Measurements from ENCODE around the gene CDT1. TPM values are rescaled to one million over a fixed set of nuclear protein-coding genes. Genes with fewer than 3 reads are reported as not detected.

CDT1 gene
- total and polyA plus RNA-seq, 8 donors, result 1.5 to 147 (median 5.7) TPM

DNA sequence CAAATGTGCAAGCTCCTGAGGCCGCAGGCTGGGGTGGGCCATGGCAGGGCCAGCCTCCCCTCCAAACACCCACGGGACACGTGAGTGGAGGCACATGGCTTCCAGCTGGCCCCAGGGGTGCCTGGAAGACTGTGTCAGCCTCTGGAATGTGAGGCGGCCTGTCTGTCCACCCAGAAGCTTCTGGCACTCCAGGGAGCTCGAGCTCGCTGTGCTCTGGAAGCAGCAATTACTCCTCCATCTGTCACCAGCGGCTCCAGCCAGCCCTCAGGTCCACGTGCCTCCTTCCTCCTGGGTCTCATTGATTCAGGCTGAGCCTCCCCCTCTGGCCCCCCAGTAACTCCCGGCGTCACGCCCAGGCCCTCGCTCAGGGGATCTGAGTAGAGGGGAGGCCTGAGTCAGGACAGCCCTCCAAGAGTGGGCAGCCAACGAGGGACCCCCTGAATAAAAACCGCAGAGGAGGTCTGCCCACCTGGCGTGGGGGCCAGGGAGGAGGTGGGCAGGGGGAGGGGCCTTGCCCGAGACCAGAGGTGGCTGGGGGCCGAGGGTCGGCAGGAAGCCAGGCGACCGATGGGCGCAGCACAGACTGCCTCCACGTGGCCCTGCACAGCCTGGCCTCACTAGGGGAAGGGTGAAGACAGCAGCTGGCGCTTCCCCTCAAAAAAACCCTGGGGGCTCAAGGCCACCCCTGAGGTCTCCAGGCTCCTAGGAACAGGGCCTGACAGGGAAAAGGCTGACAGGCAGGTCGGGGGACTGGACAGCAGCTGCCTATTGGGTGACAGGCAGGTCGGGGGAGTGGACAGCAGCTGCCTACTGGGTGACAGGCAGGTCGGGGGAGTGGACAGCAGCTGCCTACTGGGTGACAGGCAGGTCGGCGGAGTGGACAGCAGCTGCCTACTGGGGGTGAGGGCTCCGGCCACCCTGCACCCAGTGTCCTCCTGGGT is 30.4 kb upstream of the CDT1 start:
- Histone ChIP-seq H3K4me1 (peaks cover 60 to 98% (median 80%) of the 10 kb centered on the region in 4 donors), H3K9me3 (no peaks in the 10 kb centered on the region), H3K4me3 (no peak overlapping the region), H3K27me3 (no peaks in the 10 kb centered on the region), H3K27ac (peak overlapping the region in 4 of 5 donors; percentile 61 to 96 (median 74)), H3K36me3 (peaks cover 0 to 7% (median 2%) of the 10 kb centered on the region in 4 donors)
- intact Hi-C loops (cut with DNase I; ENCODE audit: low total_unique reads), result no loop called here
- peak in 1 of 2 donors; percentile 87 for DNase-seq
- 43 to 66% (median 53%) methylated on average over 20 to 29 of the region's 29 CpGs for WGBS, 5 donors
- no peak for TF ChIP-seq POLR2A (IDR thresholded peaks at IDR 0.05)
- peak; percentile 29 to 80 (median 75) for TF ChIP-seq POLR2AphosphoS5 (IDR thresholded peaks at IDR 0.05)

DNA sequence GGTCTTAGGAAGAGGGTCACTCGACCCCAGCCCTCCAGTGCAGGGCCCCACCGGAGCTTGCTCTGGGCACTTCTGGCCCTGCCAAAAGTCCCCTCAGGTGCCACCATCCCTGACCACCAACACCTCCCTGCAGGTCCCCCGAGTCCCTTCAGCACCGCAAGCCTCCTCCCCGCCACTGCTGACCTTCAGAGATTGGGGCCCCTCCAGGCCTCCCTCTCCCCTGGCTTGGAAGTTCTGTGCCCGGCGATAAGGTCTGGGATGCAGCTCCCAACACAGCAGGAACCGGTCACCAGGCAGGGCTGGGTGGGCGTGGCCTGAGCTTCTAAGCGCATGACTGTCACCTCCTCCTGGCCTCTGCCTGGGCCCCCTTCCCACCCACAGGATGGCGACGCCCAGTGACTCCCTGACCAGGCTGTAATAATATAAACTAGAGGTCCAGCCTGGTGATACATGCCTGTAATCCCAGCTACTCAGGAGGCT is 29.7 kb upstream of the CDT1 start:
- Histone ChIP-seq H3K27ac (peak overlapping the region in 4 of 5 donors; percentile 61 to 96 (median 74)), H3K4me1 (peaks cover 53 to 96% (median 77%) of the 10 kb centered on the region in 4 donors), H3K27me3 (no peaks in the 10 kb centered on the region), H3K9me3 (no peaks in the 10 kb centered on the region), H3K4me3 (no peak overlapping the region), H3K36me3 (peaks cover 0 to 7% (median 2%) of the 10 kb centered on the region in 4 donors)
- intact Hi-C loops (cut with DNase I; ENCODE audit: low total_unique reads), result no loop called here
- peak; percentile 46 to 89 for DNase-seq
- TF ChIP-seq, protein P1, sequence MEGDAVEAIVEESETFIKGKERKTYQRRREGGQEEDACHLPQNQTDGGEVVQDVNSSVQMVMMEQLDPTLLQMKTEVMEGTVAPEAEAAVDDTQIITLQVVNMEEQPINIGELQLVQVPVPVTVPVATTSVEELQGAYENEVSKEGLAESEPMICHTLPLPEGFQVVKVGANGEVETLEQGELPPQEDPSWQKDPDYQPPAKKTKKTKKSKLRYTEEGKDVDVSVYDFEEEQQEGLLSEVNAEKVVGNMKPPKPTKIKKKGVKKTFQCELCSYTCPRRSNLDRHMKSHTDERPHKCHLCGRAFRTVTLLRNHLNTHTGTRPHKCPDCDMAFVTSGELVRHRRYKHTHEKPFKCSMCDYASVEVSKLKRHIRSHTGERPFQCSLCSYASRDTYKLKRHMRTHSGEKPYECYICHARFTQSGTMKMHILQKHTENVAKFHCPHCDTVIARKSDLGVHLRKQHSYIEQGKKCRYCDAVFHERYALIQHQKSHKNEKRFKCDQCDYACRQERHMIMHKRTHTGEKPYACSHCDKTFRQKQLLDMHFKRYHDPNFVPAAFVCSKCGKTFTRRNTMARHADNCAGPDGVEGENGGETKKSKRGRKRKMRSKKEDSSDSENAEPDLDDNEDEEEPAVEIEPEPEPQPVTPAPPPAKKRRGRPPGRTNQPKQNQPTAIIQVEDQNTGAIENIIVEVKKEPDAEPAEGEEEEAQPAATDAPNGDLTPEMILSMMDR (IDR thresholded peaks at IDR 0.05), result no peak
- TF ChIP-seq POLR2A (IDR thresholded peaks at IDR 0.05) (no peak), EP300 (IDR thresholded peaks at IDR 0.05) (no peak), POLR2AphosphoS5 (IDR thresholded peaks at IDR 0.05) (peak in 1 of 3 donors; percentile 47)
- WGBS, 5 donors, result 29 to 61% (median 38%) methylated on average over 8 to 12 of the region's 12 CpGs

DNA sequence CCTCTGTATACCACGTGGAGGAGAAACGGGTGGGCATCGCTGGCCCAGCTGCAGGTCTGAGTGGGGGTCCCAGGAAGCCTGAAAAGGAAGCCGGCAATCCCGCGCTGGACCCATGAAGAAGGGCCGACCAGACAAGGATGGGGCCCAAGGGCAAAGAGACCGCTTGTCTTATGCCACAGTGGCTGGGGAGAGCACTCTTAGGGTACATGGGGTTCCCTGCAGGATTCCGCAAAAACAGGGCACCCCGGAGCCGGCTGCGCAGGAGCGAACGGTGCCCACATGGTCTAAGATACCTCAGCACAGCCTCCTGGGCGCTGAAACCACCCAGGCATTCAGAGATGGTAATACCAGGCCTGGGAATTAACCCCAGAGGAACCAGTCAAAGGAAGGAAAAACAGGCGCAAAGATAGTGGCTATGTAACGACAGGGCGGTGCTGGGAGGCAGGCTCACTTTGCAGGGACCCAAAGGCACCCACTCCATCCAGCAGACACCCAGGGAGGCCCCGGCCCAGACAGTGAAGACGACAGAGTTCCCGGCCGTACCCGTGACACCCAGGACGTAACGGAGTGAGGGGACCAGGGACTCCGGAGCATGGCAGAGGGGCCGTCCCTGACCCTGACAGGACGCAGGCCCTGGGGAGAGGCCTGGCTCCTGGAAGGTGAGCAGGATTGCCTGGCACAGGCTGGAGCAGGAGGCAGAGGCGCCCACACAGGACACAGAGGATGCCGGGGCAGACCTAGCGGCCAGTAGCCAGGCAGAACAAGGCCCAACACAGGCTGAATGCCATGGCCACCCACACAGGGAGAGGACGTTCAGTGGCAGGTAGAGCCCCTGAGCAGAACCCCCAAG is 28.8 kb upstream of the CDT1 start:
- DNase-seq, result no peak
- Histone ChIP-seq H3K27me3 (no peaks in the 10 kb centered on the region), H3K27ac (peak overlapping the region in 3 of 5 donors; percentile 37 to 96 (median 77)), H3K4me3 (no peak overlapping the region), H3K4me1 (peaks cover 52 to 96% (median 77%) of the 10 kb centered on the region in 4 donors), H3K9me3 (no peaks in the 10 kb centered on the region), H3K36me3 (peaks cover 0 to 7% (median 2%) of the 10 kb centered on the region in 4 donors)
- intact Hi-C loops (cut with DNase I; ENCODE audit: low total_unique reads), result no loop called here
- TF ChIP-seq EP300 (IDR thresholded peaks at IDR 0.05), result no peak
- no peak for TF ChIP-seq POLR2A (IDR thresholded peaks at IDR 0.05)
- TF ChIP-seq, protein P1 (IDR thresholded peaks at IDR 0.05), result no peak
- TF ChIP-seq POLR2AphosphoS5 (IDR thresholded peaks at IDR 0.05), result no peak
- 91 to 96% (median 95%) methylated on average over 31 to 32 of the region's 32 CpGs for WGBS, 5 donors

DNA sequence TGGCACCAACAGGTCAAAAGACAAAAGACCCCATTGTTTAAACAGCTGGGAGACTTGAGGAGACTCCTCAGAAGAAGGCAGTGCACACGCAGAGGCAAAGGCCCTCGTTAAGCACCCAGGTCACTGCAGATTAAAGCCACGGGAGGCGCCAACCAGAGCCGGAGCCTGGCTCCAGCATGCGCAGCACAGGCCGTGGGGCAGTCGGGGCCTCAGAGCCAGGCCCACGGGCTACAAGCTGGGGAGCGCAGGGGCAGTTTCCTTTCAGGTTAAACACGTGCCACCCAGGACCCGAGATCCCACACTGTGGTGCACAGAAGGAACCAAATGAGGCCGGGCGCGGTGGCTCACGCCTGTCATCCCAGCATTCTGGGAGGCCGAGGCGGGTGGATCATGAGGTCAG is 27.8 kb upstream of the CDT1 start:
- Histone ChIP-seq H3K4me1 (peaks cover 52 to 96% (median 77%) of the 10 kb centered on the region in 4 donors), H3K4me3 (no peak overlapping the region), H3K36me3 (peaks cover 0 to 7% (median 2%) of the 10 kb centered on the region in 4 donors), H3K9me3 (no peaks in the 10 kb centered on the region), H3K27me3 (no peaks in the 10 kb centered on the region), H3K27ac (peak overlapping the region in 1 of 5 donors; percentile 96)
- TF ChIP-seq, protein P1 (IDR thresholded peaks at IDR 0.05), result no peak
- no peak for TF ChIP-seq POLR2A (IDR thresholded peaks at IDR 0.05)
- no peak for TF ChIP-seq EP300 (IDR thresholded peaks at IDR 0.05)
- no peak for TF ChIP-seq POLR2AphosphoS5 (IDR thresholded peaks at IDR 0.05)
- intact Hi-C loops (cut with DNase I; ENCODE audit: low total_unique reads), result no loop called here
- no peak for DNase-seq
- 86 to 94% (median 87%) methylated on average over 12 to 18 of the region's 18 CpGs for WGBS, 5 donors
